ENCODE data around the gene PRDM15.

DNA sequence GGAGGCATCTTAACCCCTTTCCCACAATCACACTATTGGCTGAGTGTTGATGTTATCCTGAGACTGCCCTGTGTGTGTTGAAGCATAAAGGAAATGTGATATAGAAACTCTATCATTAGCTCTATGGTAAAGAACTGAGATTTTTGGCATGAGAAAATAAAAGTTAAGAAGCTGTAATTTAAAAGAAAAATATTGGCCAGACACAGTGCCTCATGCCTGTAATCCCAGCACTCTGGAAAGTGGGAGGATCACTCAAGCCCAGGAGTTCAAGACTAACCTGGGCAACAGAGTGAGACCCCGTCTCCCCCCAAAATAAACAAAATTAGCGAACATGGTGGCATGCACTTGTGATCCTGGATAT, 98.1 kb downstream of the PRDM15 start:
- no peak for TF ChIP-seq EZH2 (IDR thresholded peaks at IDR 0.05; ENCODE audit: low read length)
- TF ChIP-seq, protein P1, sequence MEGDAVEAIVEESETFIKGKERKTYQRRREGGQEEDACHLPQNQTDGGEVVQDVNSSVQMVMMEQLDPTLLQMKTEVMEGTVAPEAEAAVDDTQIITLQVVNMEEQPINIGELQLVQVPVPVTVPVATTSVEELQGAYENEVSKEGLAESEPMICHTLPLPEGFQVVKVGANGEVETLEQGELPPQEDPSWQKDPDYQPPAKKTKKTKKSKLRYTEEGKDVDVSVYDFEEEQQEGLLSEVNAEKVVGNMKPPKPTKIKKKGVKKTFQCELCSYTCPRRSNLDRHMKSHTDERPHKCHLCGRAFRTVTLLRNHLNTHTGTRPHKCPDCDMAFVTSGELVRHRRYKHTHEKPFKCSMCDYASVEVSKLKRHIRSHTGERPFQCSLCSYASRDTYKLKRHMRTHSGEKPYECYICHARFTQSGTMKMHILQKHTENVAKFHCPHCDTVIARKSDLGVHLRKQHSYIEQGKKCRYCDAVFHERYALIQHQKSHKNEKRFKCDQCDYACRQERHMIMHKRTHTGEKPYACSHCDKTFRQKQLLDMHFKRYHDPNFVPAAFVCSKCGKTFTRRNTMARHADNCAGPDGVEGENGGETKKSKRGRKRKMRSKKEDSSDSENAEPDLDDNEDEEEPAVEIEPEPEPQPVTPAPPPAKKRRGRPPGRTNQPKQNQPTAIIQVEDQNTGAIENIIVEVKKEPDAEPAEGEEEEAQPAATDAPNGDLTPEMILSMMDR (optimal IDR thresholded peaks at IDR 0.05 in 1 of 3, IDR thresholded peaks at IDR 0.05 in 1 of 3, conservative IDR thresholded peaks at IDR 0.05 in 1 of 3; ENCODE audit: extremely low read depth in 1 of 3, insufficient read depth in 2 of 3, low read length in 3 of 3), result no peak
